Measurements from ENCODE around the gene OXT.
"Not testable (repeated sequence)": the region's sequence is repeated elsewhere in the genome, so short reads cannot be mapped to it uniquely, and the experiment has no call there.

Gene OXT

DNA sequence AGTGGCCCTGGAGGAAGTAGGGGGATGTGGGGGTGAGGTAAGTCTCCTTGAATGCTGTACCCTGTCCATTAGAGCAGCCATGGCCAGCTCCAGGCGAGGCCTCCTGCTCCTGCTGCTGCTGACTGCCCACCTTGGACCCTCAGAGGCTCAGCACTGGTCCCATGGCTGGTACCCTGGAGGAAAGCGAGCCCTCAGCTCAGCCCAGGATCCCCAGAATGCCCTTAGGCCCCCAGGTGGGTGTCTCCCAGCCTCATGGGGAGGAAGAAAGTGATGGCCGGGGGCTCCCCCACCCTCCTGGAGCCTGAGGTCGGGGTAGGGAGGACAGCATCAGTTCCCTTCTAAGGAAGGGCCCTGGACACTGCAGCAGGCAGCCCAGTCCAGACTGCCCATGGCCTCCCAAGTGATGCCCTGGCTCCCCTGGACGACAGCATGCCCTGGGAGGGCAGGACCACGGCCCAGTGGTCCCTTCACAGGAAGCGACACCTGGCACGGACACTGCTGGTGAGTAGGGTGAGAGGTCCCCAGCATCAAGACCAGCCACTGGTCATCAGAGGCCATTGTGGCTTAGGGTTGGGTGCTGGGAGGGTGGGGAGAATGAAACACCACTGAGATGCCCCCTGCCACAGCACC is 27.0 kb upstream of the OXT start:
- Mint-ChIP-seq H3K27me3 (no peaks in the 10 kb centered on the region), H3K4me3 (peak overlapping the region; percentile 89), H3K4me1 (ENCODE audit: low read depth) (peaks cover 26% of the 10 kb centered on the region), H3K27ac (no peak overlapping the region), H3K9me3 (no peaks in the 10 kb centered on the region), H3K36me3 (ENCODE audit: low read depth) (peaks cover 57% of the 10 kb centered on the region)
- DNase-seq = no peak

DNA sequence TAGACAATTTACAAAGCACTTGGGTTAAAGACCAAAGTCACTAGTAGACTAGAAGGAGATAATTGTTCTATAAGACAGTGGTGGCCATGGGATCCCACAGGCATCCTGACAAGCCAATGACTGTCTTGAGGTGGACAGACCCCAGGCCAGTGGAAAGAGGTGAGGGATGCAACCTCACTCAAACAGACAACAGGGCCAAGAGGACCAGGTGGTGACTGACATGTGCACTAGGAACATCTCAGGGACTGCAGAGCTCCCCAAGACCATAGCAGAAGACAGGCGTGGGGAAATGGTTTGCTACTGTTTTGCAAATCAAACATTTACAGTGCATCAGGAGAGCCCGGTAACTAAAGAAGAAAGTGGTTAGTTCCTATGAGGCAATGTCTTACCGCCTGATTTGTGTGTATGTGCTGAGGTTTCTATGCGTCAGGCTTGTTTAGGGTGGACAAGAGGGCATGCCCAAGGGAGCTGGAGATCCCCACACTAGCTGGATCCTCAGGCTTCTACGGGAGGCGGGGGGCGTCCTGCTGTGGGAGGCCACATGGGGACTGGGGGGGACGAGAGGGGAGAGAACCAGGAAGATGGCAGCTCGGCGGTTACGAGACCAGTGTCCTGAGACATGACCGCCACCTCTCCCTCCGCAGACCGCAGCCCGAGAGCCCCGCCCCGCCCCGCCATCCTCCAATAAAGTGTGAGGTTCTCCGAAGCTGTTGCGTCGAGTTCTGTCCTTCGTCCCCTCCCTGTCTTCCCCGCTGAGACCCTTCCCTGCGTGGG is 26.2 kb upstream of the OXT start:
- peak overlapping the region; percentile 89 for H3K4me3 Mint-ChIP-seq
- no peaks in the 10 kb centered on the region for H3K9me3 Mint-ChIP-seq
- peaks cover 58% of the 10 kb centered on the region for H3K36me3 Mint-ChIP-seq (ENCODE audit: low read depth)
- DNase-seq = no peak
- H3K27me3 Mint-ChIP-seq = no peaks in the 10 kb centered on the region
- peak overlapping the region; percentile 18 for H3K27ac Mint-ChIP-seq
- peaks cover 31% of the 10 kb centered on the region for H3K4me1 Mint-ChIP-seq (ENCODE audit: low read depth)

- peaks cover 58% of the 10 kb centered on the region for H3K36me3 Mint-ChIP-seq (ENCODE audit: low read depth)
- H3K4me3 Mint-ChIP-seq = peak within 1 kb of the TSS; percentile 89
- no peaks in the 10 kb centered on the region for H3K27me3 Mint-ChIP-seq
- peak; percentile 91 for DNase-seq
- H3K4me1 Mint-ChIP-seq (ENCODE audit: low read depth) = peaks cover 38% of the 10 kb centered on the region
- H3K9me3 Mint-ChIP-seq = no peaks in the 10 kb centered on the region
- peak within 1 kb of the TSS; percentile 89 for H3K27ac Mint-ChIP-seq
These were observed 25.4 kb upstream of the OXT start, which contains the start of gene MRPS26 for GRCh38 chr20:3045816-3046676. Gene MRPS26, plus strand, starts transcription at chr20:3046052. Its CDS starts 17 bp downstream, at chr20:3046069.

GRCh38 chr20:3046677-3047462 is 24.6 kb upstream of the OXT start:
- Mint-ChIP-seq H3K36me3 (ENCODE audit: low read depth) (peaks cover 53% of the 10 kb centered on the region), H3K27me3 (no peaks in the 10 kb centered on the region), H3K4me1 (ENCODE audit: low read depth) (peaks cover 41% of the 10 kb centered on the region), H3K4me3 (peak overlapping the region; percentile 89), H3K27ac (peak overlapping the region; percentile 89), H3K9me3 (no peaks in the 10 kb centered on the region)
- DNase-seq = no peak

DNA sequence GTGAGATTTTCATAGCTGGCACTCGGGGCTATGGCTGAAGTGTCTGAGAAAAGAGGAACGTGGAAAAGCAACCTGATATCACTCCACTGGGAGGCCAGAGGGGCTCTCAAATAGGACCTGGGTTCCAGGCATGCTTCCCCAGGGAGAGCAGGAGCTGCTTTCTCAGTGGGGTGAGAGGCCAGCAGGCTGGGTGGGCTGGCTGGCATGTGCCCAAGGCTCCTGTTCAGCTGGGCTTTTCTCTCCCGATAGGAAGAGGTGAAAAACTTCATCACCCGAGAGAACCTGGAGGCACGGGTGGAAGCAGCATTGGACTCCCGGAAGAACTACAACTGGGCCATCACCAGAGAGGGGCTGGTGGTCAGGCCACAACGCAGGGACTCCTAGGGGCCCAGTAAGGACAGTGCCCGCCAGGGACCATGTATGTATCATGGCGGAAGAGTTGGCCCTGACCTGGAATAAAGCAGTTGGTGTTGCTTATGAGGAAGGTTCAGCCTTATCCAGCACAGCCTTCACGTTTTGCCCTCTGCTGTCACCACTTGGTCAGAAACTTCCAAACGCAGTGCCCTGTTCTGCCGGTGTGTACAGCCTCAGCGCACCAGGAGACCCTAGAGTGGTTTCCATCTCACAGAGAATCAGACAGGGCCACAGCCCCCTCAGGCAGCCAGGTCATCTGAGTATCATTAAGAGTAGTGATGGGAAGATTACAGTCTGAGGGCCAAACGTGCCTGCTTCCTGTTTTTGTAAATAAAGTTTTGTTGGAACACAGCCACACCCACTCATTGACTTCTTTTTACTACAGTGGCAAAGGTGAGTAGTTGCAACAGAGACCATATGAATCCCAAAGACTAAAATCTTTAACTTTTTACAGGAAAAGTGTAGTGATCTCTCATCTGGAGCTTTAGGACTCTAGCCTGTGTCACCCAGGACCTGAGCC is 23.7 kb upstream of the OXT start:
- peaks cover 48% of the 10 kb centered on the region for H3K36me3 Mint-ChIP-seq (ENCODE audit: low read depth)

DNA sequence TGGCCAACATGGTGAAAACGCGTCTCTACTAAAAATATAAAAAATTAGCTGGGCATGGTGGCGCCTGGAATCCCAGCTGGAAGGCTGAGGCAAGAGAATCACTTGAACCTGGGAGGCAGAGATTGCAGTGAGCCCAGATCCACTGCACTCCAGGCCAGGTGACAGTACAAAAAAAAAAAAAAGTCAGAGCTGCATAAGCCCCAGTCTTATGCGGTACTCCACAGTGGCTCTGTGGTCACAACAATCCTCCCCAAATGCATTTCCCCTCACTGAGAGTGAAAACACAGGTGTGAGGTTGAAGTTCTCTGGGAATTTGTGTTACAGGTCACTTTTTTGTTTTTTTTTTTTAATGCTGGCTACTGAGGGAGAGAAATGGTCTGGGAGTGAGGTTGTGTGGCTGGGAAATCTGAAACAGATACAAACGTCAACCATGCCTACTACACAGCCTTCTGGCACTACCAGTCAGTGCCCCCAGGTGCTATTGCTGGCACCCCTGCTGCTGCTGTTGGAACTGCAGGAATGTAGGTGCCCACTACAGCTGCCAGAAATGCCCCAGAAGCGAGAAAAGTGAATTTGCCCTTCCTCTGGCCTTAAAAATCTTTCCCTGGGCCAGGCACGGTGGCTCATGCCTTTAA is 19.9 kb upstream of the OXT start:
- Mint-ChIP-seq H3K27me3 (no peaks in the 10 kb centered on the region), H3K4me3 (no peak overlapping the region), H3K27ac (peak overlapping the region; percentile 37), H3K9me3 (no peaks in the 10 kb centered on the region), H3K4me1 (ENCODE audit: low read depth) (peaks cover 34% of the 10 kb centered on the region), H3K36me3 (ENCODE audit: low read depth) (peaks cover 43% of the 10 kb centered on the region)
- DNase-seq = no peak

More for the DNA sequence above, 23.7 kb upstream of the OXT start:
- peak overlapping the region; percentile 89 for H3K4me3 Mint-ChIP-seq
- no peaks in the 10 kb centered on the region for H3K9me3 Mint-ChIP-seq
- no peak for DNase-seq
- peaks cover 41% of the 10 kb centered on the region for H3K4me1 Mint-ChIP-seq (ENCODE audit: low read depth)
- no peaks in the 10 kb centered on the region for H3K27me3 Mint-ChIP-seq
- peak overlapping the region; percentile 77 for H3K27ac Mint-ChIP-seq

DNA sequence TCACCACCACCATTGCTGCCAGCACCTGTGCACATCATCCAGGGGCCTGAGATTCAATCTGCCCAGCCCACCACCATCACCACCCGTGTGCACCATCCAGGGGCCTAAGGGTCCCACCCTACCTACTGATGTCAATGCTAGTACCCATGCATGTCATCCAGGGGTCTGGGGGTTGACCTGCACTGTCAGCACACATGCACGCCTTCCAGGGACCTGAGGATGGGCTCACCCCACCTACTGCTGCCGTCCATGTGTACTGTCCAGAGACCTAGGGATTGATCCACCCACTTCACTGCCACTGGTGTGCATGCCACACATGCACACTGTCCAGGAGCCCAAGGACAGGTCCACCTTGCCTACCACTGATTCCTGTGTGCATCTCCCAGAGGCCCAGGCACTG is 11.9 kb upstream of the OXT start:
- Mint-ChIP-seq H3K36me3 (ENCODE audit: low read depth) (peaks cover 1% of the 10 kb centered on the region), H3K4me1 (ENCODE audit: low read depth) (peaks cover 15% of the 10 kb centered on the region), H3K27me3 (no peaks in the 10 kb centered on the region), H3K27ac (no peak overlapping the region), H3K4me3 (no peak overlapping the region), H3K9me3 (no peaks in the 10 kb centered on the region)
- DNase-seq = no peak

DNA sequence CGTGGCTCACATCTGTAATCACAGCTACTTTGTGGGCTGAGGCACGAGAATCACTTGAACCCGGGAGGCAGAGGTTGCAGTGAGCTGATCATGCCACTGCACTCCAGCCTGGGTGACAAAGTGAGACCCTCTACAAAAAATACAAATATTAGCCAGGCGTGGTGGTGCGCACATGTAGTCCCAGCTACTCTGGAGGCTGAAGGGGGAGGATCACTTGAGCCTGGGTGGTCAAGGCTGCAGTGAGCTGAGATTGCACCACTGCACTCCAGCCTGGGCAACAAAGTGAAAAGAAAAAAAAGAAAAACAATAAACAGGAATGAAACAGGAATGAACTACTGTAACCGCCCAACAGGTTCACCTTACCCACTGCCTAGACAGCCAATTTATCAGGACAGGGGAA is 7.3 kb upstream of the OXT start:
- H3K36me3 Mint-ChIP-seq (ENCODE audit: low read depth); DNase-seq; H3K4me3 Mint-ChIP-seq; H3K27me3 Mint-ChIP-seq; H3K27ac Mint-ChIP-seq; H3K9me3 Mint-ChIP-seq: not testable (repeated sequence)
- H3K4me1 Mint-ChIP-seq (ENCODE audit: low read depth) = peaks cover 20% of the 10 kb centered on the region

GRCh38 chr20:3067139-3068014 is 4.0 kb upstream of the OXT start:
- no peaks in the 10 kb centered on the region for H3K9me3 Mint-ChIP-seq
- DNase-seq = no peak
- peaks cover 22% of the 10 kb centered on the region for H3K4me1 Mint-ChIP-seq (ENCODE audit: low read depth)
- no peak overlapping the region for H3K4me3 Mint-ChIP-seq
- H3K27ac Mint-ChIP-seq = no peak overlapping the region
- H3K27me3 Mint-ChIP-seq = no peaks in the 10 kb centered on the region
- no peaks in the 10 kb centered on the region for H3K36me3 Mint-ChIP-seq (ENCODE audit: low read depth)

GRCh38 chr20:3068075-3068474 is 3.3 kb upstream of the OXT start:
- no peak for DNase-seq
- H3K27me3 Mint-ChIP-seq = no peaks in the 10 kb centered on the region
- no peak overlapping the region for H3K4me3 Mint-ChIP-seq
- peaks cover 26% of the 10 kb centered on the region for H3K4me1 Mint-ChIP-seq (ENCODE audit: low read depth)
- H3K27ac Mint-ChIP-seq = no peak overlapping the region
- no peaks in the 10 kb centered on the region for H3K36me3 Mint-ChIP-seq (ENCODE audit: low read depth)
- H3K9me3 Mint-ChIP-seq = no peaks in the 10 kb centered on the region

DNA sequence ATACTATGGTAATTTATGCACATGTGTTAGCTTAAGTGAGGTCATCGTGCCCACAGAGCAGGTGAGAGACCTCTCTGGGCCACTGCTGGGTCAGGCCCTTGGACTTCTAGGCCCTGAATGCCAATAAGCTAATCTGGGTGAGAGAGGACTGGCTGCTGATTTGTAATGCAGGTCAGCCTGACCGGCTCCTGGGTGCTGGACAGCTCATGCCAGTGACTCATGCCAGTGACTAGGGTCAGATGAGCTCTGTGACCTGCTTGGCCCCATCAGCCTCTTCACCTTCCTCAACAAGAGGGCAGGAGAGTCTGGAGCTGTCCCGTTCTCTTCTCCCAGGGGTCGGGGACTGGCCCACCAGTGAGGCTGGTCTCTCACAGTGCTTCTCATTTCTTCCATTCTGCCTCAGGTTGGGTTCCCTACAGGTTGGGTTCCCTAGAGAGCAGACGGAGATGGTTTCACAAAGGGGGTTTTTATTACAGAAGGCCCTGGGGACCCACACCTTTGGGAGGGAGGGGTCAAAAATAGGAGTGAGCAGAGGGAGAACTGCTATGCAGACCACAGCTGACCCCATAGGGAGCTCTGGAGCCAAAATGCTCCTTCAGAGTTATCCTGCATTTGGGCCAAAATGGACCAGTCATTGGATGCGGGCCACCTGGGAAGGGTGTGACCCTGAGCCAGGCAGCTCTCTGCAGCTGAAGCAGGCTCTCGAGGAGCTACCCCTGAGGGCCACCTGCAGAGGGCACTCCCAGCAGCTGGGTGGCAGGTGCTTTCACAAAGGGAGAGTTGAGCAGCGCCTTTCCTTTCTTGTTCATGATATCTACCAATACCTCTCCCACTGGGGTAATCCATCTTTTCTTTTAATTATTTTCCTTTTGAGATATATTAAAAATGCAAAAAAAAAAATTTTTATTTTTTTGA is 2.2 kb upstream of the OXT start:
- no peak overlapping the region for H3K27ac Mint-ChIP-seq
- no peak for DNase-seq

More for the DNA sequence above, 2.2 kb upstream of the OXT start:
- no peaks in the 10 kb centered on the region for H3K36me3 Mint-ChIP-seq (ENCODE audit: low read depth)
- no peaks in the 10 kb centered on the region for H3K27me3 Mint-ChIP-seq
- peaks cover 24% of the 10 kb centered on the region for H3K4me1 Mint-ChIP-seq (ENCODE audit: low read depth)
- H3K4me3 Mint-ChIP-seq = no peak overlapping the region
- no peaks in the 10 kb centered on the region for H3K9me3 Mint-ChIP-seq

Measured in activated T-cell treated with anti-CD3 and anti-CD28 coated beads, Interleukin-2, amount 50 U/mL, for 24 hours (primary cell).